Activated naive CD4-positive, alpha-beta T cell treated with anti-CD3 and anti-CD28 coated beads, Interleukin-2, amount 10 ng/mL, durations not matched to agents 7 days and 5 days (primary cell): ENCODE data around the gene CLCN5.
"Not testable (repeated sequence)": the region's sequence is repeated elsewhere in the genome, so short reads cannot be mapped to it uniquely, and the experiment has no call there.

Experiments used
- CTCF ChIA-PET: fragments of 350-600 bp; sonication (Branson Sonifier 250); formaldehyde crosslinking; loops from one replicate; lab custom pipeline; 2021; ENCODE audit warnings: antibody characterized with exemption; lab: Charles Lee
- DNase-seq: peaks from one replicate; pipeline ENCODE4 v3.0.0-alpha.2; 2020
- H3K27ac Mint-ChIP-seq: one replicate; pipeline ENCODE4 v1.8.0; 2021; ENCODE audit warnings: mild to moderate bottlenecking, moderate library complexity, mixed read lengths
- H3K27me3 Mint-ChIP-seq: one replicate; pipeline ENCODE4 v1.8.0; 2021; ENCODE audit warnings: mild to moderate bottlenecking, mixed read lengths
- H3K36me3 Mint-ChIP-seq: one replicate; pipeline ENCODE4 v1.8.0; 2021; ENCODE audit warnings: mixed read lengths
- H3K4me1 Mint-ChIP-seq: one replicate; pipeline ENCODE4 v1.8.0; 2021; ENCODE audit warnings: mixed read lengths
- H3K4me3 Mint-ChIP-seq: one replicate; pipeline ENCODE4 v1.8.0; 2021; ENCODE audit warnings: mild to moderate bottlenecking, moderate library complexity, mixed read lengths
- H3K9me3 Mint-ChIP-seq: one replicate; pipeline ENCODE4 v1.8.0; 2021; ENCODE audit warnings: mixed read lengths

Gene CLCN5

GRCh38 chrX:49995107-49995731, 72.8 kb downstream of the CLCN5 start:
- H3K9me3 Mint-ChIP-seq = no peaks in the 10 kb centered on the region
- no peaks in the 10 kb centered on the region for H3K36me3 Mint-ChIP-seq

GRCh38 chrX:49995795-49996455, 73.5 kb downstream of the CLCN5 start:
- Mint-ChIP-seq H3K4me3 (no peak overlapping the region), H3K27ac (no peak overlapping the region), H3K9me3 (no peaks in the 10 kb centered on the region), H3K27me3 (no peaks in the 10 kb centered on the region), H3K36me3 (no peaks in the 10 kb centered on the region), H3K4me1 (no peaks in the 10 kb centered on the region)
- no peak for DNase-seq
- CTCF ChIA-PET = no interaction called here

More at GRCh38 chrX:49995107-49995731, 72.8 kb downstream of the CLCN5 start:
- CTCF ChIA-PET = no interaction called here
- Mint-ChIP-seq H3K4me1 (no peaks in the 10 kb centered on the region), H3K4me3 (no peak overlapping the region), H3K27ac (no peak overlapping the region), H3K27me3 (no peaks in the 10 kb centered on the region)
- no peak for DNase-seq

- CTCF ChIA-PET = no interaction called here
- Mint-ChIP-seq H3K9me3 (no peaks in the 10 kb centered on the region), H3K36me3 (no peaks in the 10 kb centered on the region), H3K27ac (no peak overlapping the region), H3K4me1 (no peaks in the 10 kb centered on the region), H3K27me3 (no peaks in the 10 kb centered on the region), H3K4me3 (no peak overlapping the region)
- no peak for DNase-seq
Measured at GRCh38 chrX:49996474-49996873, 74.1 kb downstream of the CLCN5 start.

- CTCF ChIA-PET = no interaction called here
- H3K4me1 Mint-ChIP-seq = peaks cover 5% of the 10 kb centered on the region
- no peaks in the 10 kb centered on the region for H3K27me3 Mint-ChIP-seq
- DNase-seq = no peak
- H3K27ac Mint-ChIP-seq = no peak overlapping the region
- H3K36me3 Mint-ChIP-seq = no peaks in the 10 kb centered on the region
- no peaks in the 10 kb centered on the region for H3K9me3 Mint-ChIP-seq
- no peak overlapping the region for H3K4me3 Mint-ChIP-seq
Measured at GRCh38 chrX:49999087-49999486, 76.7 kb downstream of the CLCN5 start.

- H3K4me3 Mint-ChIP-seq = no peak overlapping the region
- H3K36me3 Mint-ChIP-seq = no peaks in the 10 kb centered on the region
- no peaks in the 10 kb centered on the region for H3K27me3 Mint-ChIP-seq
- H3K27ac Mint-ChIP-seq = no peak overlapping the region
- no peak for DNase-seq
- CTCF ChIA-PET = no interaction called here
- H3K4me1 Mint-ChIP-seq = peaks cover 5% of the 10 kb centered on the region
- no peaks in the 10 kb centered on the region for H3K9me3 Mint-ChIP-seq
Measured at GRCh38 chrX:50000937-50001542, 78.6 kb downstream of the CLCN5 start.

GRCh38 chrX:50002067-50002714, 79.8 kb downstream of the CLCN5 start:
- Mint-ChIP-seq H3K4me1 (peaks cover 5% of the 10 kb centered on the region), H3K27ac (no peak overlapping the region)

GRCh38 chrX:50003467-50003866, 81.1 kb downstream of the CLCN5 start:
- Mint-ChIP-seq H3K27me3 (no peaks in the 10 kb centered on the region), H3K4me3 (no peak overlapping the region), H3K27ac (no peak overlapping the region), H3K4me1 (peaks cover 5% of the 10 kb centered on the region), H3K36me3 (no peaks in the 10 kb centered on the region), H3K9me3 (no peaks in the 10 kb centered on the region)
- DNase-seq = no peak
- CTCF ChIA-PET = no interaction called here

More at GRCh38 chrX:50002067-50002714, 79.8 kb downstream of the CLCN5 start:
- no peaks in the 10 kb centered on the region for H3K9me3 Mint-ChIP-seq
- no peak for DNase-seq
- no peaks in the 10 kb centered on the region for H3K27me3 Mint-ChIP-seq
- CTCF ChIA-PET = interaction anchor here (0.6 kb wide), 1 partner anchor 446 kb away, joined by 4 read pairs; no protein-coding TSS in a partner anchor
- no peaks in the 10 kb centered on the region for H3K36me3 Mint-ChIP-seq
- no peak overlapping the region for H3K4me3 Mint-ChIP-seq

GRCh38 chrX:50003927-50004326, 81.5 kb downstream of the CLCN5 start:
- H3K4me3 Mint-ChIP-seq = no peak overlapping the region
- no peaks in the 10 kb centered on the region for H3K9me3 Mint-ChIP-seq
- no peaks in the 10 kb centered on the region for H3K27me3 Mint-ChIP-seq
- no peaks in the 10 kb centered on the region for H3K36me3 Mint-ChIP-seq
- CTCF ChIA-PET = no interaction called here
- DNase-seq = no peak
- peaks cover 5% of the 10 kb centered on the region for H3K4me1 Mint-ChIP-seq
- no peak overlapping the region for H3K27ac Mint-ChIP-seq

GRCh38 chrX:50025591-50025990, 103.2 kb downstream of the CLCN5 start:
- DNase-seq, H3K36me3 Mint-ChIP-seq, H3K9me3 Mint-ChIP-seq, H3K4me3 Mint-ChIP-seq, H3K27me3 Mint-ChIP-seq, H3K27ac Mint-ChIP-seq, CTCF ChIA-PET, H3K4me1 Mint-ChIP-seq: not testable (repeated sequence)

- DNase-seq = no peak
- Mint-ChIP-seq H3K4me3 (no peak overlapping the region), H3K27me3 (no peaks in the 10 kb centered on the region), H3K9me3 (no peaks in the 10 kb centered on the region), H3K36me3 (no peaks in the 10 kb centered on the region), H3K27ac (no peak overlapping the region), H3K4me1 (no peaks in the 10 kb centered on the region)
- CTCF ChIA-PET = no interaction called here
Measured at GRCh38 chrX:50035126-50035525, 112.7 kb downstream of the CLCN5 start.

GRCh38 chrX:50036426-50036825, 114.0 kb downstream of the CLCN5 start:
- H3K9me3 Mint-ChIP-seq = no peaks in the 10 kb centered on the region
- H3K36me3 Mint-ChIP-seq = no peaks in the 10 kb centered on the region
- DNase-seq = no peak
- no peaks in the 10 kb centered on the region for H3K4me1 Mint-ChIP-seq
- H3K4me3 Mint-ChIP-seq = no peak overlapping the region
- H3K27me3 Mint-ChIP-seq = no peaks in the 10 kb centered on the region
- CTCF ChIA-PET = no interaction called here
- no peak overlapping the region for H3K27ac Mint-ChIP-seq

- H3K36me3 Mint-ChIP-seq = no peaks in the 10 kb centered on the region
- no peak for DNase-seq
- H3K27me3 Mint-ChIP-seq = no peaks in the 10 kb centered on the region
- H3K9me3 Mint-ChIP-seq = no peaks in the 10 kb centered on the region
- no peaks in the 10 kb centered on the region for H3K4me1 Mint-ChIP-seq
- no peak overlapping the region for H3K4me3 Mint-ChIP-seq
- CTCF ChIA-PET = no interaction called here
- no peak overlapping the region for H3K27ac Mint-ChIP-seq
Measured at GRCh38 chrX:50045823-50046222, 123.4 kb downstream of the CLCN5 start.

GRCh38 chrX:50049228-50049627, 126.8 kb downstream of the CLCN5 start:
- no peak for DNase-seq

GRCh38 chrX:50054147-50054546, 131.8 kb downstream of the CLCN5 start:
- Mint-ChIP-seq H3K4me3 (no peak overlapping the region), H3K4me1 (no peaks in the 10 kb centered on the region), H3K27ac (no peak overlapping the region), H3K9me3 (no peaks in the 10 kb centered on the region), H3K36me3 (no peaks in the 10 kb centered on the region), H3K27me3 (no peaks in the 10 kb centered on the region)
- DNase-seq = no peak
- CTCF ChIA-PET = no interaction called here

More at GRCh38 chrX:50049228-50049627, 126.8 kb downstream of the CLCN5 start:
- H3K27ac Mint-ChIP-seq = no peak overlapping the region
- H3K4me1 Mint-ChIP-seq = no peaks in the 10 kb centered on the region
- no peak overlapping the region for H3K4me3 Mint-ChIP-seq
- no peaks in the 10 kb centered on the region for H3K36me3 Mint-ChIP-seq
- no peaks in the 10 kb centered on the region for H3K27me3 Mint-ChIP-seq
- H3K9me3 Mint-ChIP-seq = no peaks in the 10 kb centered on the region
- CTCF ChIA-PET = no interaction called here
